ENCODE measurements around the gene C1orf105.

C1orf105 gene

GRCh38 chr1:172460887-172461315 lies 40.4 kb downstream of the C1orf105 start:
- no peak for DNase-seq

GRCh38 chr1:172465617-172466016 lies 45.1 kb downstream of the C1orf105 start:
- no peak for DNase-seq

- no peak for DNase-seq
These were observed 46.4 kb downstream of the C1orf105 start for GRCh38 chr1:172466795-172467407.

GRCh38 chr1:172467446-172467845 lies 47.0 kb downstream of the C1orf105 start:
- no peak for DNase-seq

GRCh38 chr1:172468296-172468695 lies 47.8 kb downstream of the C1orf105 start:
- no peak for DNase-seq

- DNase-seq = no peak
These were observed 49.2 kb downstream of the C1orf105 start for GRCh38 chr1:172469717-172470116.

- no peak for DNase-seq
These were observed 49.7 kb downstream of the C1orf105 start for GRCh38 chr1:172470149-172470548.

- no peak for DNase-seq
These were observed 51.2 kb downstream of the C1orf105 start for GRCh38 chr1:172471666-172472065.

GRCh38 chr1:172472495-172472894 lies 52.0 kb downstream of the C1orf105 start:
- DNase-seq = no peak

GRCh38 chr1:172473302-172473701 lies 52.8 kb downstream of the C1orf105 start:
- no peak for DNase-seq

- DNase-seq = no peak
These were observed 53.4 kb downstream of the C1orf105 start for GRCh38 chr1:172473842-172474241.

GRCh38 chr1:172476218-172476811 lies 55.8 kb downstream of the C1orf105 start:
- no peak for DNase-seq

GRCh38 chr1:172477216-172477615 lies 56.7 kb downstream of the C1orf105 start:
- no peak for DNase-seq

- no peak for DNase-seq
These were observed 57.3 kb downstream of the C1orf105 start for GRCh38 chr1:172477741-172478140.

GRCh38 chr1:172478485-172478884 lies 58.0 kb downstream of the C1orf105 start:
- no peak for DNase-seq

GRCh38 chr1:172480431-172480830 lies 59.9 kb downstream of the C1orf105 start:
- no peak for DNase-seq

GRCh38 chr1:172482044-172482443 lies 61.6 kb downstream of the C1orf105 start:
- no peak for DNase-seq

- no peak for DNase-seq
These were observed 63.0 kb downstream of the C1orf105 start for GRCh38 chr1:172483448-172483847.

- no peak for DNase-seq
These were observed 63.8 kb downstream of the C1orf105 start for GRCh38 chr1:172484252-172484651.

GRCh38 chr1:172485626-172486025 lies 65.1 kb downstream of the C1orf105 start:
- DNase-seq = no peak

GRCh38 chr1:172486805-172487454 lies 66.4 kb downstream of the C1orf105 start:
- no peak for DNase-seq

- DNase-seq = no peak
These were observed 67.1 kb downstream of the C1orf105 start for GRCh38 chr1:172487550-172487949.

GRCh38 chr1:172488393-172488792 lies 67.9 kb downstream of the C1orf105 start:
- DNase-seq = no peak

GRCh38 chr1:172489847-172490246 lies 69.4 kb downstream of the C1orf105 start:
- DNase-seq = no peak
